Ishikawa (cell line): ENCODE measurements around the gene CHST11.
A peak's percentile ranks its signal among the peaks of the same experiment; 100 is the strongest.

Experiments used
- CEBPB ChIP-seq: IDR thresholded peaks from 2 replicates; pipeline ENCODE4 v1.6.1; 2012
- CREB1 ChIP-seq: IDR thresholded peaks from 2 replicates; pipeline ENCODE4 v1.6.1; 2012; ENCODE audit warnings: low read depth
- EGR1 ChIP-seq: IDR thresholded peaks from 2 replicates; pipeline ENCODE4 v1.6.1; 2012
- EP300 ChIP-seq: IDR thresholded peaks from 2 replicates; pipeline ENCODE4 v1.6.1; 2012; ENCODE audit warnings: borderline replicate concordance
- FOXM1 ChIP-seq: IDR thresholded peaks from 2 replicates; pipeline ENCODE4 v1.6.1; 2012; ENCODE audit warnings: low read depth, borderline replicate concordance
- NFIC ChIP-seq: IDR thresholded peaks from 2 replicates; pipeline ENCODE4 v1.6.1; 2012
- RAD21 ChIP-seq: IDR thresholded peaks from 2 replicates; pipeline ENCODE4 v1.6.1; 2012; ENCODE audit warnings: low read depth
- TAF1 ChIP-seq: IDR thresholded peaks from 2 replicates; pipeline ENCODE4 v1.6.1; 2012; ENCODE audit warnings: low read depth, mild to moderate bottlenecking
- TCF12 ChIP-seq: IDR thresholded peaks from 2 replicates; pipeline ENCODE4 v1.6.1; 2012; ENCODE audit warnings: low read depth
- TEAD4 ChIP-seq: IDR thresholded peaks from 2 replicates; pipeline ENCODE4 v1.6.1; 2012
- YY1 ChIP-seq: IDR thresholded peaks from 2 replicates; pipeline ENCODE4 v1.6.1; 2012; ENCODE audit warnings: low read depth
- ZBTB7A ChIP-seq: IDR thresholded peaks from 2 replicates; pipeline ENCODE4 v1.6.1; 2012; ENCODE audit warnings: low read depth
- TF ChIP-seq, protein P1 (sequence below): IDR thresholded peaks from 2 replicates; pipeline ENCODE4 v1.6.1; 2012
- TF ChIP-seq, protein P2 (sequence below): IDR thresholded peaks from 2 replicates; pipeline ENCODE4 v1.6.1; 2012; ENCODE audit warnings: low read depth, mild to moderate bottlenecking
- TF ChIP-seq, protein P3 (sequence below): IDR thresholded peaks from 2 replicates; pipeline ENCODE4 v1.6.1; 2012

The CHST11 gene

DNA sequence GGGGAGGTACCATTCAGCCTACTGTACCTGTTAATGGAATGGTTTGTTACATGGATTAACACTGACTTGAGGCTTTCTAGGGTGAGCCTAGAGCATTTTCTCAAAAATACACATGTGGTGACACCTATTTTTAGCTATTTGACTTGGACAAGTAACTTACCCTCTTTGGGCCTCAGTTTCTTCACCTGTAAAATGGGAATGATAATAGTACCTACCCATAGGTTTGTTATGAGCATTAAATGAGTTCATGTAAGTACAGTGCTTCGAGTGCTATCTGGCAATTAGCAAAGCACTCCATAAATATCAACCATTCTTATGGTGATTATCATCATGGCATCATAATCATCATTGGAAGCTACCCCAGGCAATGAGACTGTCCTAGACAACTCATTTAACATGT, 216.5 kb downstream of the CHST11 start:
- TF ChIP-seq EP300 (no peak), ZBTB7A (no peak), CREB1 (no peak)
- TF ChIP-seq, protein P1, sequence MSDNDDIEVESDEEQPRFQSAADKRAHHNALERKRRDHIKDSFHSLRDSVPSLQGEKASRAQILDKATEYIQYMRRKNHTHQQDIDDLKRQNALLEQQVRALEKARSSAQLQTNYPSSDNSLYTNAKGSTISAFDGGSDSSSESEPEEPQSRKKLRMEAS: no peak

- TF ChIP-seq RAD21: no peak
- TF ChIP-seq TAF1: no peak
- TF ChIP-seq, protein P2, sequence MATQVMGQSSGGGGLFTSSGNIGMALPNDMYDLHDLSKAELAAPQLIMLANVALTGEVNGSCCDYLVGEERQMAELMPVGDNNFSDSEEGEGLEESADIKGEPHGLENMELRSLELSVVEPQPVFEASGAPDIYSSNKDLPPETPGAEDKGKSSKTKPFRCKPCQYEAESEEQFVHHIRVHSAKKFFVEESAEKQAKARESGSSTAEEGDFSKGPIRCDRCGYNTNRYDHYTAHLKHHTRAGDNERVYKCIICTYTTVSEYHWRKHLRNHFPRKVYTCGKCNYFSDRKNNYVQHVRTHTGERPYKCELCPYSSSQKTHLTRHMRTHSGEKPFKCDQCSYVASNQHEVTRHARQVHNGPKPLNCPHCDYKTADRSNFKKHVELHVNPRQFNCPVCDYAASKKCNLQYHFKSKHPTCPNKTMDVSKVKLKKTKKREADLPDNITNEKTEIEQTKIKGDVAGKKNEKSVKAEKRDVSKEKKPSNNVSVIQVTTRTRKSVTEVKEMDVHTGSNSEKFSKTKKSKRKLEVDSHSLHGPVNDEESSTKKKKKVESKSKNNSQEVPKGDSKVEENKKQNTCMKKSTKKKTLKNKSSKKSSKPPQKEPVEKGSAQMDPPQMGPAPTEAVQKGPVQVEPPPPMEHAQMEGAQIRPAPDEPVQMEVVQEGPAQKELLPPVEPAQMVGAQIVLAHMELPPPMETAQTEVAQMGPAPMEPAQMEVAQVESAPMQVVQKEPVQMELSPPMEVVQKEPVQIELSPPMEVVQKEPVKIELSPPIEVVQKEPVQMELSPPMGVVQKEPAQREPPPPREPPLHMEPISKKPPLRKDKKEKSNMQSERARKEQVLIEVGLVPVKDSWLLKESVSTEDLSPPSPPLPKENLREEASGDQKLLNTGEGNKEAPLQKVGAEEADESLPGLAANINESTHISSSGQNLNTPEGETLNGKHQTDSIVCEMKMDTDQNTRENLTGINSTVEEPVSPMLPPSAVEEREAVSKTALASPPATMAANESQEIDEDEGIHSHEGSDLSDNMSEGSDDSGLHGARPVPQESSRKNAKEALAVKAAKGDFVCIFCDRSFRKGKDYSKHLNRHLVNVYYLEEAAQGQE: no peak
- TF ChIP-seq YY1: no peak
- no peak for TF ChIP-seq NFIC
- no peak for TF ChIP-seq TEAD4
- no peak for TF ChIP-seq FOXM1
- TF ChIP-seq EGR1: no peak
- no peak for TF ChIP-seq CREB1
- TF ChIP-seq TCF12: no peak
- no peak for TF ChIP-seq ZBTB7A
- no peak for TF ChIP-seq EP300
- TF ChIP-seq, protein P1: no peak
Observed at GRCh38 chr12:104673696-104674482, 217.1 kb downstream of the CHST11 start.

GRCh38 chr12:104676636-104677035, 219.9 kb downstream of the CHST11 start:
- TF ChIP-seq NFIC (no peak), EP300 (no peak)

DNA sequence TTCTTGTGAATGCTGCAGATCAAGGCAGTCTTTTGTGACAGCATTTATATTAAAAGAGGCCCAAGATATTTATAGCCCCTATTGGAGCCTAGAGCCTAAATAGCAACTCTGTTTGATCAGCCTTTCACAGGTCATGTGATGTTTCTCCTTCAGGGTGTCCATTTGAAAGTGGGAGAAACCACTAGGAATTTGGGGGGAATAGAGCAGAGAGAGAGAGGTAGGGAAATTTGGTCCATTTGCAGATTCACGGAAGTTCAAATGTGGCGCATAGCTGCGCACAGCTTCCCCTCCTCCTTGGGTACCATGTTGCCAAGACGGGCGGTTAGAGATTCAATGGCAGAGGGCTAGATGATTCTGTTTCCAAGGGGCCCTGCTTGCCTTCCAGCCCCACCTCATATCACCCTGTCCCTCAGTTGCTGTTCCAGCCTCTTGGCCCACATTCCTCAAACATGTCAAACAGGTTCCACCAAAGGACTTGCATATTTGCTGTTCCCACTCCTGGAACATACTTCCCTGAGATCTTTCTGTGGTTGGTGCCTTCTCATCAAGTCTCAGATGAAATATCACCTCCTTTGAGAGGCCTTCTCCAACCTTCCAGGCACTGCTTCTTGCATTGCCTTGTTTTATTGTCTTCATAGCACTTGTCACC, 220.8 kb downstream of the CHST11 start:
- no peak for TF ChIP-seq CREB1
- TF ChIP-seq, protein P2: no peak
- TF ChIP-seq, protein P3, sequence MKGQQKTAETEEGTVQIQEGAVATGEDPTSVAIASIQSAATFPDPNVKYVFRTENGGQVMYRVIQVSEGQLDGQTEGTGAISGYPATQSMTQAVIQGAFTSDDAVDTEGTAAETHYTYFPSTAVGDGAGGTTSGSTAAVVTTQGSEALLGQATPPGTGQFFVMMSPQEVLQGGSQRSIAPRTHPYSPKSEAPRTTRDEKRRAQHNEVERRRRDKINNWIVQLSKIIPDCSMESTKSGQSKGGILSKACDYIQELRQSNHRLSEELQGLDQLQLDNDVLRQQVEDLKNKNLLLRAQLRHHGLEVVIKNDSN: 0 out of 2 replicates have a peak, but pooled peaks have one; percentile 19
- peak; percentile 9; the same call in 1 of the 2 replicates for TF ChIP-seq RAD21
- TF ChIP-seq TAF1: no peak
- no peak for TF ChIP-seq ZBTB7A
- TF ChIP-seq EP300: peak; percentile 38; the same call in 1 of the 2 replicates
- peak; percentile 89 for TF ChIP-seq TEAD4
- TF ChIP-seq TCF12: 0 out of 2 replicates have a peak, but pooled peaks have one; percentile 39
- TF ChIP-seq, protein P1: no peak
- no peak for TF ChIP-seq YY1
- TF ChIP-seq CEBPB: no peak
- TF ChIP-seq NFIC: peak; percentile 60
- TF ChIP-seq EGR1: no peak
- TF ChIP-seq FOXM1: peak; percentile 39; the same call in 1 of the 2 replicates

GRCh38 chr12:104680070-104680469, 223.3 kb downstream of the CHST11 start:
- TF ChIP-seq FOXM1 (no peak), EP300 (no peak), TCF12 (no peak), RAD21 (peak; percentile 65)

DNA sequence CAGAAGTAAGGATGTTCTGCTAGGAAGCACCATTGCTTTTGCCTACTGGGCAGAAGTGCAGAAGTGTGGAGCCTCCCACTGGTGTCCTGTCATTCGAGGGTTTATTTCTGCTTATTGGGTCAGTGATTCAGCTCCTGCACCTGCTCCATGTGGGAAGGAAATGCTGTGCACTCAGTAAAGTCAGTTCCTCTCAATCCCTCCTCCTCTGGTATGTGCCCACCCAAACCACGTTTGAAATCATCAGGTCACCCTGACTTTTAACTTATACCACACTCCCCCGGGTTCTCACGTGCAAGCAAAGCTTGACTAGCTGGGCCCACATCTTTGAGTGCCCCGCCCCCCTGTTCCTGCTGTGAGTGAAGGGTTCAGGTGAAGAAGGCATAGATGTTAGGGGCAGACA, 223.7 kb downstream of the CHST11 start:
- TF ChIP-seq CEBPB (no peak), EP300 (no peak), TAF1 (no peak), RAD21 (no peak), EGR1 (no peak), TCF12 (no peak)
- TF ChIP-seq, protein P3: no peak
